ENCODE measurements around the gene PFKFB1.
"Not testable (repeated sequence)": the region's sequence is repeated elsewhere in the genome, so short reads cannot be mapped to it uniquely, and the experiment has no call there.

The PFKFB1 gene

DNA sequence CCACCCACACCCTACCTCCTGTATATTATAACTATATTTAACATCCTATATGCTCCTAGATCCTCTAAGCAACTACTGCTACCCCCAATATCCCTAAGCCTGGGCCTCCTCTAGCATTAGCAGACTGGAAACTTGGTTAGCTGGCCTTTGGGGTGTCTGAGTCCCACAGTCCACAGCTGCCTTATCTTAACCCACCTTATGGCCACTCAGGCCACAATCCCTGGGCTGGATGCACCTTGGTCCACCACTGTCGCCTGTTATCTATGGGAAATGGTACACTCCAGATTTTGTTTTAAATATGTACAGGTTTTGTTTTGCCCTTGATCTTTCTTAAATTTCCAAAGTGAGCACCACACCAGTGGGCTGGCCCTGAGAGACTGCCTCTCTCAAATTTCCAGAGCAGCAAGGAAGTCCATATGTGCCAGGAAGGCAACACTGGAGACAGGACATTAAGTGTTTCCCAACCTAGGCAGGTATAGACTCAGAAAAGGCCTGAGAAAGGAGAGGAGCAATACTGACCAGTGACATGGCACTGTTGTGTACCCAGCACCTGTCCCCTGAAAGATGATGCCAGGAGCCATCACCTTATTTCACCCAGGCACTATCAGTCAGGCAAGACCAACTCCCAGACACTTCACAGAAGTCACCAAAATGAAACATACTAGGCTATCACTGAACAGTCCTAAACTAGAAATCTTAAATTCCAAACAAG lies 921 bp downstream of the PFKFB1 start:
- FAIRE-seq: no peak

GRCh38 chrX:54991706-54992105 lies 2.3 kb downstream of the PFKFB1 start:
- FAIRE-seq: no peak

- not testable (repeated sequence) for FAIRE-seq
Measured at GRCh38 chrX:54983306-54983705, 10.7 kb downstream of the PFKFB1 start.

GRCh38 chrX:54980334-54980733 lies 13.7 kb downstream of the PFKFB1 start:
- no peak for FAIRE-seq

- no peak for FAIRE-seq
Measured at GRCh38 chrX:54979432-54979831, 14.6 kb downstream of the PFKFB1 start.

DNA sequence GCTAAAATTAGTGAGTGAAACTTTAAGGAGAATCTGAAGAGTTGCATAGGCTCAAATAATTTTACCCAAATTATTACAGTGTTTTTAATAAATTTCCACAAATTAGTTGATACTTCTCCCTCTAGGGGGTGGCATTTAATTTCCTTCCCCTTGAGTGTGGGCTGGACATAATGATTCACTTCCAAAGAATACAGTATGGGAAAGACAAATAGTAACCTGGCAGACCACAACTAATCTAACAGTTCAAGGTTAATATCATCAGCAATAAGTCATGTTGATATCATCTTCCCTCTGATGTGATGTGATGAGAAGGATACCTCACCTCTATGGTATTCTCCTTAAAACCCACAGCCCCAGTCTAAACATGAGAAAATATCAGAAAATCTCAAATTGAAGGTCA lies 15.5 kb downstream of the PFKFB1 start:
- no peak for FAIRE-seq

GRCh38 chrX:54977387-54977786 lies 16.6 kb downstream of the PFKFB1 start:
- FAIRE-seq: no peak

- FAIRE-seq: no peak
Measured at GRCh38 chrX:54964766-54965497, 29.1 kb downstream of the PFKFB1 start.

DNA sequence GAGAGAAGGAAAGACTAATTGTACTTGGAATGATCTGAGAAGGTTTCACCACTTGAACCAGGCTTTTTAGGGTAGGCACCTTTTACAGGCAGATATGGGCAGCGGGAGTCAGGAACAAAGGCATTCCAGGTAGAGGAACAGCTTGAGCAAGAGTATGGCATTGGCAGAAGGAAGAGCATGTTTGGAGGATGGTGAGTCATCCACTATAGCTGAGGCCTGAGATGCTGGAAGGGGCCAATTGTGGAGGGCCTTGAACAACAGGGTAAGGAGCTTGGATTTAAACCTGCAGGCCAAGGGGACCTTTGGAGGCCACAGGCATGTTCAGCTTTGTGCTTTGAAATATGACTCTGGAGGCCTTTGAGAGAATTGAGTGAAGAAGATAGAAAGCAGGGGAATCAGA lies 32.2 kb downstream of the PFKFB1 start:
- FAIRE-seq: no peak

GRCh38 chrX:54950730-54951375 lies 43.1 kb downstream of the PFKFB1 start:
- no peak for FAIRE-seq

DNA sequence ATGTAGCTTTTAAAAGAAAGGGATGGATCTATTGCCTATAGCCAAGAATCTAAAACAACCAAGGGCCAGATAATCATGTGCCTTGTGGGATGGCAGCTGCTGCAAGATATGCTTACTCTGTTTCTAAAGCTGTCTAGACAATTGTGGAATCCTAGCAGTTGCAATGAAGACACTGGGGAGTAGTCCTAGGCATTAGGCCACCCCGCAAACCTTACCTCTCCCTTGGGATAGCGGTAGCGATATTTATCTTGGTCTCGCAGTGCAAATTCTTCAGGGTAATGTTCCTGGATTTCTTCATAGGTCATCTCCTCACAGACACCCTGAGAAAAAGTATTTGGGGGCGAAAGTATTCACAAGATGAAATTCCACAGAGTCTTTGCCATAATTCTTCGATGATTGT lies 48.8 kb downstream of the PFKFB1 start:
- FAIRE-seq: no peak

- no peak for FAIRE-seq
Measured at GRCh38 chrX:54944816-54945215, 49.2 kb downstream of the PFKFB1 start.

GRCh38 chrX:54937416-54937815 lies 56.6 kb downstream of the PFKFB1 start:
- no peak for FAIRE-seq

DNA sequence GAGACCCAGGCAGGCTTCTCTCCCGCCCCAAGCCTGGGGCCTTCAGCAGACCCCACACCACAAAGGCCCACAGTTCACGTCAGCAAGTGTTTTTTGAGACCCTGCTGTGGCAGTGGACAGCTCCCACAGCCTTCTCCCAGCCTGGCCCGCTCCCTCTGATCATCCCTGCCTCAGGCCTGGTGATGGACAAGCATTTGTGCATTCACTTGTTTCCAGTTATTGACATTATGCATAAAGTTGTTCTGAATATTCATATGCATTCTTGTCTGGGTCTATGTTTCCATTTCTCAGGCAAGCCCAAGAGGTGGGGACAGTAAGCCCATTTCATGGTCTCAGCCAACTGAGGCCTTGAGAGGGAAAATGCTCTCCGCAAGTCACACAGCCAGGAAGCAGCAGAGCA lies 58.7 kb downstream of the PFKFB1 start:
- no peak for FAIRE-seq

DNA sequence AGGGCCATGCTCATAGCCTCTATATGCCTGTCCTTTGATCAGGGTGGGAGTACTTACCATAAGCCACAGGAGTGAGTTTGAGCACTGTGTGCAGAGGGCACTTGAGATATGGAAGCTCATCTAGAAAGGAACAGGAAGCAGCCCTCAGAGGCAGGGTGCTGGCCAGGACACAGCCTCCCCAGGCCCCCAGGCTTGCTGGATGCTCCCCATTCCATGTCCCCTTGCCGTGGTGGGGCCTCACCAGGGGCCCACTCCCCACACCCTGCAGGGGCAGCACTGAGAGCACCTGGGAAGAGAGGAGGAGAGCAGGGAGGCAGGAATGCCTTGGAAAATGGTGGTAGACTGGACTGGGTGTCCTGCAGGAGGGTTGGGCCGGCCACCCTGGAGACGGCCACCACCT lies 59.1 kb downstream of the PFKFB1 start:
- no peak for FAIRE-seq

GRCh38 chrX:54934058-54934457 lies 59.9 kb downstream of the PFKFB1 start:
- FAIRE-seq: no peak

GRCh38 chrX:54933150-54933826 lies 60.7 kb downstream of the PFKFB1 start:
- FAIRE-seq: no peak

- no peak for FAIRE-seq
Measured at GRCh38 chrX:54931107-54931506, 62.9 kb downstream of the PFKFB1 start.

DNA sequence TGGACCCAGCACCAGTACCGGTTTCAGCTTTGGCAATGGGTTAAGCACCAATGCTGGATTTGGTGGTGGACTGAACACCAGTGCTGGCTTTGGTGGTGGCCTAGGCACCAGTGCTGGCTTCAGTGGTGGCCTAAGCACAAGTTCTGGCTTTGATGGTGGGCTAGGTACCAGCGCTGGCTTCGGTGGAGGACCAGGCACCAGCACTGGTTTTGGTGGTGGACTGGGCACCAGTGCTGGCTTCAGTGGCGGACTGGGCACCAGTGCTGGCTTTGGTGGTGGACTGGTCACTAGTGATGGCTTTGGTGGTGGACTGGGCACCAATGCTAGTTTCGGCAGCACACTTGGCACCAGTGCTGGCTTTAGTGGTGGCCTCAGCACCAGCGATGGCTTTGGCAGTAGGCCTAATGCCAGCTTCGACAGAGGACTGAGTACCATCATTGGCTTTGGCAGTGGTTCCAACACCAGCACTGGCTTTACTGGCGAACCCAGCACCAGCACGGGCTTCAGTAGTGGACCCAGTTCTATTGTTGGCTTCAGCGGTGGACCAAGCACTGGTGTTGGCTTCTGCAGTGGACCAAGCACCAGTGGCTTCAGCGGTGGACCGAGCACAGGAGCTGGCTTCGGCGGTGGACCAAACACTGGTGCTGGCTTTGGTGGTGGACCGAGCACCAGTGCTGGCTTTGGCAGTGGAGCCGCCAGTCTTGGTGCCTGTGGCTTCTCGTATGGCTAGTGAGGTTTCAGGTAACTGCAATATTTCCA lies 63.5 kb downstream of the PFKFB1 start:
- FAIRE-seq: no peak

DNA sequence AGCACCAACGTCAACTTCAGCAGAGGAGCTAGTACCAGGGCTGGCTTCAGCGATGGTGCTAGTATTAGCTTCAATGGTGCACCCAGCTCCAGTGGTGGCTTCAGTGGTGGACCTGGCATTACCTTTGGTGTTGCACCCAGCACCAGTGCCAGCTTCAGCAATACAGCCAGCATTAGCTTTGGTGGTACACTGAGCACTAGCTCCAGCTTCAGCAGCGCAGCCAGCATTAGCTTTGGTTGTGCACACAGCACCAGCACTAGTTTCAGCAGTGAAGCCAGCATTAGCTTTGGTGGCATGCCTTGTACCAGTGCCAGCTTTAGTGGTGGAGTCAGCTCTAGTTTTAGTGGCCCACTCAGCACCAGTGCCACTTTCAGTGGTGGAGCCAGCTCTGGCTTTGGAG lies 65.1 kb downstream of the PFKFB1 start:
- FAIRE-seq: no peak

DNA sequence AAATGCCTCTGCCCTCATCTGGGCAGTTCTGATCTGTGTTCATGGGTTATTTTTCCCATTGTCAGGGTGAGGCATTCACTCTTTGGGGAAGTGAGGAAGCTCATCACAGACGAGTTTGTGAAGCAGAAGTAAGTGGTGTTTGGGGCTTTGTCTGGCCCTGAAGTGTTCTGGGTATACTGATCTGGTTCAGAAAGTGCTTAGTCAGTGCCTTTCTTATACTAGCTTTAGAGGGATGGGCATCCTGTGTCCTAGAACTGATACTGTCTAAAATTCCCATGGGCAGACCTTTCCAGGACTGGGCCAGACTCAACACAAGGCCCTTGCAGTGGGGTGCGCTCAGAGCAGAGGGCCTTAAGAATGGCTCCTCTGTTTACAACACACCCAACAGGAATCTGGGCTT lies 67.0 kb downstream of the PFKFB1 start:
- no peak for FAIRE-seq

DNA sequence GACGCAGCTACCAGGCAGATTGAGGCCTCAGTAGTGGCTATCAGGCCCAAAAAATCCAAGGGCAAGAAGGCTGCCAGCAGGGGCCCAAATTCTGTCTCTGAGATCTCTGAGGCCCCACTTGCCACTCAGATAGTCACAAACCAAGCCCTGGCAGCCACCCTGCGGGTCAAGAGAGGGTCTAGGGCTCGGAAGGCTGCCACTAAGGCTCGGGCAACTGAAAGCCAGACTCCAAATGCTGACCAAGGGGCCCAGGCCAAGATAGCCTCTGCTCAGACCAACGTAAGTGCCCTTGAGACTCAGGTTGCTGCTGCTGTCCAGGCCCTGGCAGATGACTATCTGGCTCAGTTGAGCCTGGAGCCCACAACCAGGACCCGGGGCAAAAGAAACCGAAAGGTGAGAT lies 70.6 kb downstream of the PFKFB1 start:
- no peak for FAIRE-seq

- FAIRE-seq: no peak
Measured at GRCh38 chrX:54922547-54922946, 71.4 kb downstream of the PFKFB1 start.
